ENCODE measurements around the gene PLAAT1.

The PLAAT1 gene

DNA sequence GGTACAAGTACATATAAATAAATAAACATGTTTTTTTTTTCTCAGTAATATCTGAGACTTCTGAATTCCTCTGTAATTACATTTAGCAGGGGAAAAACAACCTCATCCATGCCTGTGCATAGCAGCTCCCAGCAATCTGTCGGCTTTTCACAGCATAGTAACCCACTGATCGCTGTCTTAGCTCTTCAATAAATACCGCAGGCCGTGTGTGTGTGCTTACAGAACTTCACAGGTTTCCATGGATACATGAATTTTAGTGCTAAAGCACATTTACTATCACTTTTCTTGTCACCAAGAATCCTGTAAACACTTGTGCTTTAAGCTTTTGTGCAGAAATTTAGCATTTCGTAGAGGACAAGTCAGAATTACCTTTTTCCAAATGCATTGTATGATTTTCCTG is 4.0 kb upstream of the PLAAT1 start:
- H3K9me3 Mint-ChIP-seq, result peaks cover under 1% of the 10 kb centered on the region
- H3K4me1 Mint-ChIP-seq, result no peaks in the 10 kb centered on the region
- no peak overlapping the region for H3K4me3 Mint-ChIP-seq
- no peak for ATAC-seq
- peaks cover 16% of the 10 kb centered on the region for H3K27me3 Mint-ChIP-seq
- H3K36me3 Mint-ChIP-seq, result no peaks in the 10 kb centered on the region
- no peak overlapping the region for H3K27ac Mint-ChIP-seq

DNA sequence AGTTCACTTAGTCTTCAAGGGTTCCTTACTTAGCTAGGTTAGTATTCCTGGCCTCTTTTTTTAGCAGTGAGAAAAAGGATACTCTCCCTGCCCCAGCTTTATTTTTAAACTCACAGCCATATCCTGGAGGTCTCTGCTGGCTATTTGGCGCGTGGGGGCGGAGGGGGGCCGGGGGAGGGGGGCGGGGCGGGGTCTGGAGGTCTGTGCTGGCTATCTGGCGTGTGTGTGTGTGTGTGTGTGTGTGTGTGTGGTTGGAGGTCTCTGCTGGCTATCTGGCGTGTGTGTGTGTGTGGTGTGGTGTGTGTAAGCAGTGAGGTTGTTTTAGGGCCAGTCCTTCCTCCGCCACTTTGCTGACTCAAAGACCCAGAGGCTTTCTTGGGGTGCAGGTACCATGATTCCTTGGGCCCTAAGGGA is 579 bp upstream of the PLAAT1 start:
- peaks cover 8% of the 10 kb centered on the region for H3K9me3 Mint-ChIP-seq
- no peak overlapping the region for H3K4me3 Mint-ChIP-seq
- H3K4me1 Mint-ChIP-seq, result no peaks in the 10 kb centered on the region
- H3K27me3 Mint-ChIP-seq, result peaks cover 30% of the 10 kb centered on the region
- no peak overlapping the region for H3K27ac Mint-ChIP-seq
- H3K36me3 Mint-ChIP-seq, result no peaks in the 10 kb centered on the region
- ATAC-seq, result no peak

DNA sequence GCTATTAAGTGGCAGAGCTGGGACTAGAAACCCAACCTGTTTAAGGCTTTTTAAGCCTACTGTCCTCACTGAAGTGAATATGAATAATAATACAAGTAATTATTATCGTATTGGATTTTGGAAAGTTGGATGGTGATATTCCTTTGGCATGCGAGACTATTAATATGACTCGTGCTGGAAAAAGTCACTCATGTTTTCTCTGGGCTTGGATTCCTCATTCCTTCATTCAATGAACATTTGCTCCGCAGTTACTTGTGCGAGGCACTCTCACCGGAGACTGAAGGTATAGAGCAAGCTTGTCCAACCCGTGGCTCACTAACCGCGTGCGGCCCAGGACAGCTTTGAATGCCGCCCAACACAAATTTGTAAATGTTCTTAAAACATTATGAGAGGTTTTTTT is 694 bp downstream of the PLAAT1 start:
- no peaks in the 10 kb centered on the region for H3K4me1 Mint-ChIP-seq
- peaks cover 14% of the 10 kb centered on the region for H3K9me3 Mint-ChIP-seq
- no peak overlapping the region for H3K27ac Mint-ChIP-seq
- no peaks in the 10 kb centered on the region for H3K36me3 Mint-ChIP-seq
- ATAC-seq, result no peak
- H3K4me3 Mint-ChIP-seq, result no peak overlapping the region
- H3K27me3 Mint-ChIP-seq, result peaks cover 31% of the 10 kb centered on the region

DNA sequence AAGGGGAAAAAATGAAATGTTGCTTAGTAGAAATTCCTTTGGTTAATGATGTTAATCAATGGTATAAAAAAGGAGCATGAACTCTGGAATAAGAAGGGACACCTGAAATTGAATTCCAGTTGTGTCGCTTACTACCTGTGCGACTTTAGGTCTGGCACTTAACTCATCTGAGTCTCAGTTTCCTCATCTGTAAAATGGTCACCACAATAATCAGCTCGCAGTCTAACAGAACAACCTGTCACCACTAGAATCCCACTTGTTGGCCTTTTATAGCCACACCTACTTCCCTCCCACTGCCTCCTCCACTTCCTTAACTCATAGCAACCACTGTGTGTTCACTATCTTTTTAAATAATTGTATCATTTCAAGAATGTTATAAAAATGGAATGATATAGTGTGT is 2.5 kb downstream of the PLAAT1 start:
- Mint-ChIP-seq H3K4me1 (no peaks in the 10 kb centered on the region), H3K27ac (no peak overlapping the region), H3K36me3 (no peaks in the 10 kb centered on the region), H3K9me3 (peaks cover 23% of the 10 kb centered on the region), H3K27me3 (peaks cover 31% of the 10 kb centered on the region), H3K4me3 (no peak overlapping the region)
- no peak for ATAC-seq

DNA sequence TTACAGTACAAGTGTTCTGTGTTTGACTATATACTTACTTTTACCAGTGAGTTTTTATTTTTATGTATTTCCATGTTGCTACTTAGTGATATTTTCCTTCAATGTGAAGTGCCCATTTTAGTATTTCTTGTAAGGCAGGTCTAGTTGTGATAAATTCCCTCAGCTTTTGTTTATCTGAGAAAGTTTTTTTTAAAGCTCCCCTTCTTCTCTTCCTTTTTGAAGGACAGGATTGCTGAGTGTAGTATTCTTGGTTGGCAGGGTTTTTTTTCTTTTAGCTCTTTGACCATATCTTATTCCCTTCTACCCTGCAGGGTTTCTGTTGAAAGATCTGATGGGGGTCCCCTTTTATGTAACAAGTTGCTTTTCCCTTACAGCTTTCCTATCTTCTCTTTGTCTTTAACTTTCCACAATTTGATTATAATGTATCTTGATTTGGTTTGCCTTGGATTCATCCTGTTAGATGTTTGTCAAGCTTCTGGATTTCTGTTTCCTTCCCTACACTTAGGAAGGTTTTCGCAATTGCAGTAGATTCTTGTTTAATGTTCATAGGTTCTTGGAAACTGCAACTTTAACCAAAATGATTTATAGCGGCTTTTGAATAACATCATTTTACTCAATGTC is 7.9 kb downstream of the PLAAT1 start:
- Mint-ChIP-seq H3K27me3 (peaks cover 5% of the 10 kb centered on the region), H3K36me3 (peaks cover 5% of the 10 kb centered on the region), H3K27ac (no peak overlapping the region), H3K4me1 (no peaks in the 10 kb centered on the region), H3K9me3 (peaks cover 31% of the 10 kb centered on the region), H3K4me3 (no peak overlapping the region)
- ATAC-seq, result no peak

DNA sequence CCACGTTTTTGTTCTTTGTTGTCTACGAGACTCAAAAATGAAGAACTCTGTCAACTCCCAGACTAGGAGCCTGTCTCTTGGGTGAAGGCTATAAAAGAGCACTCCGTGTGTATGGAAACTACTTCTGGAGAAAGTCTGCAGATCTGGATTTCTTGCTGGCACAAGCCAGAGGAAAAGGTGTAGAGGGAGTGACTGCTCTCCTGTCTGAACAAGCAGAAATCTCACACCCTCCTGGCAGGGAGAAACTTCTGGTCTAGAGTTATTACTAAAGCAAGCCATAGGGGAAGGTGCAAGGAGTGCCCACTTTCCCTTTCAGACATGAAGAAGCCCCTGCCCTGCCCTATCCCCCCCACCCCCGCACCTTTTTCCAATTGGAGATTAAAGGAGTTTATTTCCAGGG is 9.5 kb downstream of the PLAAT1 start:
- Mint-ChIP-seq H3K4me1 (no peaks in the 10 kb centered on the region), H3K27me3 (peaks cover 3% of the 10 kb centered on the region), H3K27ac (no peak overlapping the region), H3K9me3 (peaks cover 29% of the 10 kb centered on the region), H3K4me3 (no peak overlapping the region), H3K36me3 (peaks cover 5% of the 10 kb centered on the region)
- no peak for ATAC-seq

DNA sequence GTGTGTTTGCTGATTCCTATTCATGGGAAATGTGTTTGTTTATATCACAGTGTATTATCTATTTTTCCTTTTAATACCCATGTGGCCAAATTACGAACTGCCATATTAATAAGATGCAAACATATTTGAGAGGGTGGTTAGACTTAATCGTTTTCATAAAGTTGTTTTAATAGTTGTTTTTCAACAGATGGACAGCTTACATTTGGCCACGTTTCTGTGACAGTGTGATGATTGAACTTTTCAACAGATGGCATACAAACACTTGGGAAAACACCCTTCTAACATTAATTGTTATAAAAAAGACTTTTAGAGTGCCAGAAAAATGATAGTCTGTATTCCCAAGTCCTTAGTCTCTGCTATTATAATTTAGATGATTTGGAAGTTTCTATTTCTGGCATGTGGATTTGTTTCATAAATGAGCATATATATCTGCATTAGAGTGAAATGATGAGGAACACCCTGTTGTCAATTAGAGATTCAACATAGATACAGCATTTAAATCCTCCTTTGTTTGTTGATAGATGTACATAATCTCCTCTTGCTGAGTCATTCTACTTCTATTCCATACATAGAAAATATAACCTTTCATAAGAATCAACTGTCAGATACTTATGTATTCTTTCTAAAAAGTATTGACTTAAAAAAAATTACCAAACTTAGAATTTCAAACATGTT is 13.1 kb downstream of the PLAAT1 start:
- H3K4me3 Mint-ChIP-seq, result no peak overlapping the region
- H3K4me1 Mint-ChIP-seq, result no peaks in the 10 kb centered on the region

DNA sequence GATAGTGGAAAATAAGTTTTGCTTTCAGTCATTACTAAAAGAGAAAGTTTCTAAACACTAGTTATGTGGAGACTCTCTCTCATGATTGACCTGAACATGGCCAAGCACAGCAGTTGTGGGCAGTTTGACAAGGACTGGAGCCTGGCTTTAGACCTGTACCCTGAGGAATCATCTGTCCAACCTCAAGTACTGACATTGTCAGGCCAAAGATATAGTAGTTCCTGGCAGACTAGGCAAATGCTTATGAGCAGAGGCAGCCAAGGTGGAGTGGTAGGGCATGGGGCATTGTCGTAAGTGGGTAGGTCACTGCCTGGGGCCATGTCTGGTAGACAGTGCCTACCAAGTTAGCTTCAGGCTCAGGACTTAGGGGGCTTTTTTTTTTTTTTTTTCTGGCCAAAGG is 20.9 kb downstream of the PLAAT1 start:
- Mint-ChIP-seq H3K36me3 (no peaks in the 10 kb centered on the region), H3K27me3 (peaks cover 16% of the 10 kb centered on the region), H3K4me1 (no peaks in the 10 kb centered on the region), H3K27ac (no peak overlapping the region), H3K9me3 (no peaks in the 10 kb centered on the region), H3K4me3 (no peak overlapping the region)
- no peak for ATAC-seq

More for the DNA sequence above, 13.1 kb downstream of the PLAAT1 start:
- Mint-ChIP-seq H3K9me3 (peaks cover 11% of the 10 kb centered on the region), H3K27ac (no peak overlapping the region), H3K36me3 (peaks cover 2% of the 10 kb centered on the region), H3K27me3 (peaks cover 34% of the 10 kb centered on the region)
- ATAC-seq, result no peak

DNA sequence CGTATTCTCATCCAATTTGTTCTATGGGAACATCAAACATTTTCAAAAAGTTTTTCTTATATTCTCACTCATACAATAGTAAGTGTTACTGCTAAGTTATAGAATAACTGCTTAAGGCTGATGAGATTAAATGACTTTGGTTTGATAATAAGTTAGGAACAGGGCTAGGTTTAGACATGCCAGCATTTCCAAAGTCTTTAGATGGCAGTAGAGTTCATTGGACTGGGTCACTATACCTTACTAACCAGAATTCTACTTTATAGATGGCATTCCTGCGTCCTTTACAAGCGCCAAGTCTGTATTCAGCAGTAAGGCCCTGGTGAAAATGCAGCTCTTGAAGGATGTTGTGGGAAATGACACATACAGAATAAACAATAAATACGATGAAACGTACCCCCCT is 21.7 kb downstream of the PLAAT1 start:
- Mint-ChIP-seq H3K27me3 (peaks cover 9% of the 10 kb centered on the region), H3K36me3 (no peaks in the 10 kb centered on the region), H3K27ac (no peak overlapping the region), H3K9me3 (no peaks in the 10 kb centered on the region), H3K4me3 (no peak overlapping the region), H3K4me1 (no peaks in the 10 kb centered on the region)
- ATAC-seq, result no peak

DNA sequence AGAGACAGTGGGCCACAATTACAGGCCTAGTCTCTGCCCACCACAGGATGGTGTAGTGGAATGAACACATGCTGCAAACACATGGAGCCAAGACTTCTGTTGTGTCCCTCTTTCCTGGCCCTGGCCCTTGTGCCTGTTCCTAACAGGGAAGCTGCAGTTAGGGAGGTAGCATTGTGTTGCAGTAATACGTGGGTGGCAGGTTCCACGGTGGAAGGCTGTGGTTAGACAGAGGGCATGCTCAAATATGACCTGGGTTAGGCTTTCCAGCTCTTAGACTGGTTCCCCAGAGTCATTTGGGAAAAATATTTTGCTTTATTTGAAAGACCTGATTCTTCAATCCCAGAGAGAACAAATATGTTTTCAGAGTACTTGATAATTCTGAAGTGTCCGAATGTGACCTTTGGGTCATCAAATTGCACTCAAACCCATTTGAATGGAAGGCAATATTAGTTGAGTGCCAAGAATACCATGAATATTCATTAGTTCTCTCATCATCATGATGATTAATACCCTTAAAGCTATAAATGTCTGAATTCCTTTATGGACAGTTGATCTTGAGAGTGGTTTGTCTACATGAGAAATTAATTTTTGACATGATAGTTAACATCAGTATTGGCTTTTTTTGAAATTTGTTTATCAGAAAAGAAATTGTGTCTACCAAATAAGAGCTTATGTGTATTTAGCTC is 28.5 kb downstream of the PLAAT1 start:
- peaks cover 2% of the 10 kb centered on the region for H3K9me3 Mint-ChIP-seq
- H3K27me3 Mint-ChIP-seq, result no peaks in the 10 kb centered on the region
- H3K27ac Mint-ChIP-seq, result no peak overlapping the region
- no peaks in the 10 kb centered on the region for H3K36me3 Mint-ChIP-seq
- no peak overlapping the region for H3K4me3 Mint-ChIP-seq
- ATAC-seq, result no peak
- H3K4me1 Mint-ChIP-seq, result no peaks in the 10 kb centered on the region

DNA sequence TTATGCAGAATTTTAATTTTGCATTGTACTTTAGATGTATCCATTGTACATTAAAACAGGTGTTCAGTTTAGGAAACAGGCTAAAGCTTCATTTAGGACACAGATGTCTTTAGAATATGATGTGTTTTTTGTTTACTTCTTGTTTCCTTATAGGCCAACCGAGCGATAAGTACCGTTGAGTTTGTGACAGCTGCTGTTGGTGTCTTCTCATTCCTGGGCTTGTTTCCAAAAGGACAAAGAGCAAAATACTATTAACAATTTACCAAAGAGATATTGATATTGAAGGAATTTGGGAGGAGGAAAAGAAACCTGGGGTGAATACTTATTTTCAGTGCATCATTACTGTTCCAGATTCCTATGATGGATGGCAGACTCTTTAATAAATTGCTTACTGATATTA is 29.4 kb downstream of the PLAAT1 start:
- Mint-ChIP-seq H3K4me3 (no peak overlapping the region), H3K9me3 (peaks cover 2% of the 10 kb centered on the region), H3K36me3 (no peaks in the 10 kb centered on the region), H3K4me1 (no peaks in the 10 kb centered on the region), H3K27ac (no peak overlapping the region), H3K27me3 (no peaks in the 10 kb centered on the region)
- no peak for ATAC-seq

DNA sequence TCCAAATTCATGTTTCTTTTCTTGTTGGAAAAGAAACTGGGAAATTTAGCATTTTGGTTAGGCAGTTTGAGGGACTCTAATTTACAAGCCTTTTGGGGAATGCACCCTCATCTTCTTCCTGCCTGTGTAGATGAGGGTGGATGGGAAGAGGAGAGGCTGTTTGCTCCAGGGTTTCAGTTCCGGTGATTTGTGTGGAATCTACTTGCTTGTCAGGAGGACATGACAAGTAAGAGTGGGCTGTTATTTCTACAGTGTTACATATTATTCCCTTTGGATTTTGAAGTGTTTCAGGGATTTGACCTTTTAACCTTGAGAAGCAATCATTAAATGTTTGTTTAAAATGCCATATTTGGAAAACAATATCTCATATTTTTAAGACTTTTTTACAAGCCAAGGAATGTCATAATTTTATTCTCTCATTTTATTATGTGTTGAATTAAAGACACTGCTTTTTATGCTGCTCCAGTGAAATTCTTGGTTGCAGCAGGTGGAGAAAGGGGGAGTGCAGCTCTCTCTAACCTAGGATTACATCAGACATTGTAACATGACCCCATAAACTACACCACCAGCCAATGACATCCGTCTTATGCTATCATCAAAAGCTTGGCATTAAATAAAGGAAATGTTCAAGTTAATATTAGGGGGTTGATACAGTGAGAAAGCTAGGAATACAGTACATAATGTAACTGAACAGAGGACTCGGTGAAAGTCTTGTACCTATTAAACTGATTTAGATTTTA is 30.2 kb downstream of the PLAAT1 start:
- Mint-ChIP-seq H3K9me3 (peaks cover 2% of the 10 kb centered on the region), H3K4me3 (no peak overlapping the region), H3K27me3 (no peaks in the 10 kb centered on the region), H3K36me3 (no peaks in the 10 kb centered on the region), H3K4me1 (no peaks in the 10 kb centered on the region), H3K27ac (no peak overlapping the region)
- ATAC-seq, result no peak

DNA sequence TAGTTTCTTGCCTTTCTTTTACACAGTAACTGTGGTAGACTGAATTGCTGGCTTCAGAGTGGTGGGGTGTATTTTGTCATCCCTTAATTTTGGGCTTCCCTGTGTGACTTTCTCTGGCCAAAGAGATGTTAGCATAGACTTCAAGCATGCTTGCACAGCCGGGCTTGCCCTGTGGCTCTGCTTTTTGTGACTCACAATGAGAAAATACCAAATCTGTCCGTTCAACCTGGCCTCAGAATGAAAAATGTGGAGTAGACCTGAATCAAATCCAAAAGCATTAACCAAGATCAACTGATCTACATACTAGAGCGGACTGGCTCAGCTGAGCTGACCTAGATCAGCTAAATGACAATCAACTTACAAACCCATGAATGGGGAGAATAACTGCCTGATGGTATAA is 51.4 kb downstream of the PLAAT1 start:
- H3K27me3 Mint-ChIP-seq, result no peaks in the 10 kb centered on the region
- H3K4me1 Mint-ChIP-seq, result no peaks in the 10 kb centered on the region
- H3K27ac Mint-ChIP-seq, result no peak overlapping the region
- no peak for ATAC-seq
- H3K4me3 Mint-ChIP-seq, result no peak overlapping the region
- H3K9me3 Mint-ChIP-seq, result peaks cover 6% of the 10 kb centered on the region
- H3K36me3 Mint-ChIP-seq, result no peaks in the 10 kb centered on the region

DNA sequence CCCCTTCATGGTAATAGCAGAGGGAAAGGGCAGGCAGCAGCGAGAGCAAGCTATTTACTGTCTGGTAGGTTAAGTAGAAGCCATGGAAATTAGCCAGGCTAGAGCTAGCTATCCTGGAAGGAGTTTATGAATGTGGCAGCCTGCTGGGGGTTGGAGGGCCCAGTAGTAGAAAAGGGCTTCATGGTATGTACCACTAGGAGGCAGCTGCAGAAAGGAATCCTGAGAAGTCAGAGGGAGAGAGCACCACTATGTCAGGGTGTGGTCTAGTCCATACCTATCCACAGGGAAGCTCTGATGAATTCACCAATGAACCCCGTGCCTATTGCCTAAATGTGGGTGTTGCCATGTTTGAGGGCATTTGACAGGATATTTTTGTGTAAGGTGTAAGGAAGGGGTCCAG is 55.0 kb downstream of the PLAAT1 start:
- Mint-ChIP-seq H3K9me3 (peaks cover 6% of the 10 kb centered on the region), H3K4me3 (no peak overlapping the region), H3K4me1 (no peaks in the 10 kb centered on the region), H3K27ac (no peak overlapping the region), H3K36me3 (no peaks in the 10 kb centered on the region), H3K27me3 (no peaks in the 10 kb centered on the region)
- ATAC-seq, result no peak

DNA sequence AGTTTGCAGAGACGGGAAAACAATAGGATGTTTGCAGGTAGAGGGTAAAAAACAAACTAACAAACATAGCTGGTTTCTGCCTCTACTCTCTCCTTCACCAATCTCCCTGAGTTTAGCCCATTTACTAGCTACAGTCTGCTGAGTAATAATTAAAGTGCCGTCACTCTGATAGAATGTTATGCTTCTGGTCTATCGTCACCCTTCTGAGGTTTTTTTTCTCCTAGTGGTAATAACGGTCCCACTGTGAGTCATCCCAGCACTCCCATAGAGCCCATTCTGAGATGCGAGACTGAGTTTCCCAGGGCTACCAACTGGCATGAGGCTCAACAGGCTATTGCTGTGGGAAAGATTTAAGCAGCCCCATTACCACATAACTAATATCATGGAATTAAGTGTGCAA is 56.4 kb downstream of the PLAAT1 start:
- no peaks in the 10 kb centered on the region for H3K27me3 Mint-ChIP-seq
- H3K4me3 Mint-ChIP-seq, result no peak overlapping the region
- H3K27ac Mint-ChIP-seq, result no peak overlapping the region
- no peaks in the 10 kb centered on the region for H3K4me1 Mint-ChIP-seq
- peaks cover 4% of the 10 kb centered on the region for H3K9me3 Mint-ChIP-seq
- no peaks in the 10 kb centered on the region for H3K36me3 Mint-ChIP-seq
- no peak for ATAC-seq
